GM12875 (cell line): Measurements from ENCODE around the gene GAS7.

Experiments used
- H3K4me3 ChIP-seq: one replicate; pipeline ENCODE4 v1.5.1; 2011; ENCODE audit warnings: low read depth, low read length, control low read depth
- TF ChIP-seq, protein P1 (sequence below): IDR thresholded peaks from 2 replicates; pipeline ENCODE4 v1.5.1; 2011; ENCODE audit warnings: low read depth, mild to moderate bottlenecking, control low read depth, inconsistent platforms, low read length, moderate library complexity, borderline replicate concordance; ENCODE audit not compliant: insufficient read depth

Gene GAS7

DNA sequence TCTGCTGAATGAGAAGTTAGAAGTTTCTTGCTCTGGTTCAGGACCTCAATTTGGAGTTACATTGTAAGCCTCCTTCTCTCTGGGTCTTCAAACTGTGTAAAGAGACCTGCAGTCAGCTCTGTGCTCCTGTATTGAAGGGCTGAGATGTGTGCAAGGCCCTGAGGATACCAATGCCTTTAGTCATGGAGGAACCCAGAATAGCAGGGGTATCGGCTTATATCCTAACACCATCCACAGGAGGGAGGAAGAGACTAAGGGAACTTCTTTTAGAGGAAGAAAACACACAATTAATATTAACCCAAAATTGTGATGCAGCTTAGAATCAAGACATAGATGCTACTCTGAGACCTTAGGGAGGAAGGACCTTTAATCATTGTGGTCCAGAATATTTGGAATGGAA, 336.2 kb downstream of the GAS7 start:
- H3K4me3 ChIP-seq: no peak overlapping the region
- TF ChIP-seq, protein P1, sequence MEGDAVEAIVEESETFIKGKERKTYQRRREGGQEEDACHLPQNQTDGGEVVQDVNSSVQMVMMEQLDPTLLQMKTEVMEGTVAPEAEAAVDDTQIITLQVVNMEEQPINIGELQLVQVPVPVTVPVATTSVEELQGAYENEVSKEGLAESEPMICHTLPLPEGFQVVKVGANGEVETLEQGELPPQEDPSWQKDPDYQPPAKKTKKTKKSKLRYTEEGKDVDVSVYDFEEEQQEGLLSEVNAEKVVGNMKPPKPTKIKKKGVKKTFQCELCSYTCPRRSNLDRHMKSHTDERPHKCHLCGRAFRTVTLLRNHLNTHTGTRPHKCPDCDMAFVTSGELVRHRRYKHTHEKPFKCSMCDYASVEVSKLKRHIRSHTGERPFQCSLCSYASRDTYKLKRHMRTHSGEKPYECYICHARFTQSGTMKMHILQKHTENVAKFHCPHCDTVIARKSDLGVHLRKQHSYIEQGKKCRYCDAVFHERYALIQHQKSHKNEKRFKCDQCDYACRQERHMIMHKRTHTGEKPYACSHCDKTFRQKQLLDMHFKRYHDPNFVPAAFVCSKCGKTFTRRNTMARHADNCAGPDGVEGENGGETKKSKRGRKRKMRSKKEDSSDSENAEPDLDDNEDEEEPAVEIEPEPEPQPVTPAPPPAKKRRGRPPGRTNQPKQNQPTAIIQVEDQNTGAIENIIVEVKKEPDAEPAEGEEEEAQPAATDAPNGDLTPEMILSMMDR: no peak

GRCh38 chr17:9860851-9861250, 337.6 kb downstream of the GAS7 start:
- TF ChIP-seq, protein P1: no peak
- no peak overlapping the region for H3K4me3 ChIP-seq
